ENCODE measurements around the gene WWOX.
A peak's percentile ranks its signal among the peaks of the same experiment; 100 is the strongest.

The WWOX gene

GRCh38 chr16:79007614-79008013 is 908.2 kb downstream of the WWOX start:
- H3K4me3 ChIP-seq (IDR thresholded peaks at IDR 0.05; ENCODE audit: insufficient read depth, low read depth, low read length) = no peak overlapping the region
- H3K9ac ChIP-seq = no peak overlapping the region
- H3K27ac ChIP-seq = no peak overlapping the region
- H3K36me3 ChIP-seq (ENCODE audit: insufficient read depth) = no peaks in the 10 kb centered on the region
- TF ChIP-seq CTCF (conservative IDR thresholded peaks at IDR 0.05; ENCODE audit: low read depth, low read length) = no peak
- no peak overlapping the region for H3K4me2 ChIP-seq
- no peaks in the 10 kb centered on the region for H3K27me3 ChIP-seq (ENCODE audit: insufficient read depth, low read depth)
- no peak overlapping the region for H2AFZ ChIP-seq (ENCODE audit: low read depth)
- H4K20me1 ChIP-seq (ENCODE audit: insufficient read depth) = no peaks in the 10 kb centered on the region
- peaks cover 11% of the 10 kb centered on the region for H3K4me1 ChIP-seq (ENCODE audit: low read depth, poor library complexity, severe bottlenecking)
- no peaks in the 10 kb centered on the region for H3K79me2 ChIP-seq (ENCODE audit: insufficient read depth, low read depth)

GRCh38 chr16:79008036-79008868 is 908.8 kb downstream of the WWOX start:
- no peaks in the 10 kb centered on the region for H3K27me3 ChIP-seq (ENCODE audit: insufficient read depth, low read depth)
- H3K4me2 ChIP-seq = no peak overlapping the region
- H2AFZ ChIP-seq (ENCODE audit: low read depth) = no peak overlapping the region
- no peak overlapping the region for H3K9ac ChIP-seq
- H3K79me2 ChIP-seq (ENCODE audit: insufficient read depth, low read depth) = no peaks in the 10 kb centered on the region
- peaks cover 11% of the 10 kb centered on the region for H3K4me1 ChIP-seq (ENCODE audit: low read depth, poor library complexity, severe bottlenecking)
- no peaks in the 10 kb centered on the region for H4K20me1 ChIP-seq (ENCODE audit: insufficient read depth)
- H3K4me3 ChIP-seq (IDR thresholded peaks at IDR 0.05; ENCODE audit: insufficient read depth, low read depth, low read length) = no peak overlapping the region
- H3K27ac ChIP-seq = no peak overlapping the region
- H3K36me3 ChIP-seq (ENCODE audit: insufficient read depth) = no peaks in the 10 kb centered on the region
- TF ChIP-seq CTCF (conservative IDR thresholded peaks at IDR 0.05; ENCODE audit: low read depth, low read length) = no peak

- no peaks in the 10 kb centered on the region for H3K79me2 ChIP-seq (ENCODE audit: insufficient read depth, low read depth)
- no peaks in the 10 kb centered on the region for H3K36me3 ChIP-seq (ENCODE audit: insufficient read depth)
- no peak overlapping the region for H2AFZ ChIP-seq (ENCODE audit: low read depth)
- H3K4me3 ChIP-seq (IDR thresholded peaks at IDR 0.05; ENCODE audit: insufficient read depth, low read depth, low read length) = no peak overlapping the region
- H3K27ac ChIP-seq = peak overlapping the region; percentile 38; the same call in 1 of the 2 replicates
- no peaks in the 10 kb centered on the region for H3K27me3 ChIP-seq (ENCODE audit: insufficient read depth, low read depth)
- H3K4me2 ChIP-seq = 0 out of 2 replicates have a peak overlapping the region, but pooled peaks have one; percentile 29
- TF ChIP-seq CTCF (conservative IDR thresholded peaks at IDR 0.05; ENCODE audit: low read depth, low read length) = no peak
- no peak overlapping the region for H3K9ac ChIP-seq
- no peaks in the 10 kb centered on the region for H4K20me1 ChIP-seq (ENCODE audit: insufficient read depth)
- H3K4me1 ChIP-seq (ENCODE audit: low read depth, poor library complexity, severe bottlenecking) = peaks cover 11% of the 10 kb centered on the region
Measured at GRCh38 chr16:79008869-79009179, 909.4 kb downstream of the WWOX start.

GRCh38 chr16:79009896-79010295 is 910.4 kb downstream of the WWOX start:
- TF ChIP-seq CTCF (conservative IDR thresholded peaks at IDR 0.05; ENCODE audit: low read depth, low read length) = no peak
- H3K9ac ChIP-seq = no peak overlapping the region
- H3K79me2 ChIP-seq (ENCODE audit: insufficient read depth, low read depth) = no peaks in the 10 kb centered on the region
- no peak overlapping the region for H3K4me3 ChIP-seq (IDR thresholded peaks at IDR 0.05; ENCODE audit: insufficient read depth, low read depth, low read length)
- peaks cover 11% of the 10 kb centered on the region for H3K4me1 ChIP-seq (ENCODE audit: low read depth, poor library complexity, severe bottlenecking)
- H3K27me3 ChIP-seq (ENCODE audit: insufficient read depth, low read depth) = no peaks in the 10 kb centered on the region
- no peak overlapping the region for H2AFZ ChIP-seq (ENCODE audit: low read depth)
- H3K27ac ChIP-seq = no peak overlapping the region
- no peaks in the 10 kb centered on the region for H3K36me3 ChIP-seq (ENCODE audit: insufficient read depth)
- H4K20me1 ChIP-seq (ENCODE audit: insufficient read depth) = no peaks in the 10 kb centered on the region
- no peak overlapping the region for H3K4me2 ChIP-seq

Measured in KMS-11 (cell line).